ENCODE data around the gene SERAC1.

The SERAC1 gene

GRCh38 chr6:158121335-158121734 lies 46.7 kb downstream of the SERAC1 start:
- DNase-seq (ENCODE audit: low read depth): no peak

- no peak for DNase-seq (ENCODE audit: low read depth)
Observed at GRCh38 chr6:158118886-158119285, 49.2 kb downstream of the SERAC1 start.

DNA sequence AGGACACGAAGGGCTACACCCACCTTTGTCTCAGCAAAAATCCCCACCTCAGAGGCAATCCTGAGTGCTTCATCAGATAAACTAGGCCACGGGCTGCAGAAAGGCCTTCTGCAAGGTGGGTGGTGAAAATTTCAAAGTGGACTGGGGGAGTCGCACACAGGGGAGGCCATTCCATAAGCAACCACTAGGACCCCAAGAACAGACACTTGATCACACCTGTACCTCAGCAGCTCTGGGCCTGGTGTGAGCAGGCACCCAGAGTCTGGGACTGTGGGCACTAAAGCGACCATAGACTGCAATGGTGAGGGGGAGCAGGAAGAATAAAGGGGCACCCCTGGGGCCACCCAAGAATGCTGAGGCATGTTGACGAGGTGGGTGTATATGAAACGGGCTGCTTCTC lies 52.6 kb downstream of the SERAC1 start:
- no peak for DNase-seq (ENCODE audit: low read depth)

DNA sequence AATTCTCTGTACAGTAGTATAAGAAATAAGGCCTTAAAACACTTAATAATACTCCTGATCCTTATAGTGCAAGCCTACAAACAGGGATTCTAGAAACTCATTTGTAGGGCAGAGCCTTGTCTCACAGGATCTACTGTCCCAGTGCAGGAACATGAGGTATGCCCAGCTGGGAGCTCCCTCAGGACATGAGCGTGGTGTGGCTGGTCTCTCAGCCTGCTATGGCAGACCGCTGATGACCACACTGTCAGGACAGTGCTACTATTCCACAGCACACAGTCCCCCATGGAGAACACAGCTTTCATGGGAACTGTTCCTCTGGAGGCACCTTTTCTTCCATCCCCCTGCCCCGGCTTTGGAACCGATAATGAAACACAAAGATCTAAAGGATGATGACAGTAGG lies 53.0 kb downstream of the SERAC1 start:
- DNase-seq (ENCODE audit: low read depth): no peak

GRCh38 chr6:158113802-158114201 lies 54.3 kb downstream of the SERAC1 start:
- DNase-seq (ENCODE audit: low read depth): no peak

- no peak for DNase-seq (ENCODE audit: low read depth)
Observed at GRCh38 chr6:158111987-158112386, 56.1 kb downstream of the SERAC1 start.

GRCh38 chr6:158110986-158111385 lies 57.1 kb downstream of the SERAC1 start:
- DNase-seq (ENCODE audit: low read depth): no peak

DNA sequence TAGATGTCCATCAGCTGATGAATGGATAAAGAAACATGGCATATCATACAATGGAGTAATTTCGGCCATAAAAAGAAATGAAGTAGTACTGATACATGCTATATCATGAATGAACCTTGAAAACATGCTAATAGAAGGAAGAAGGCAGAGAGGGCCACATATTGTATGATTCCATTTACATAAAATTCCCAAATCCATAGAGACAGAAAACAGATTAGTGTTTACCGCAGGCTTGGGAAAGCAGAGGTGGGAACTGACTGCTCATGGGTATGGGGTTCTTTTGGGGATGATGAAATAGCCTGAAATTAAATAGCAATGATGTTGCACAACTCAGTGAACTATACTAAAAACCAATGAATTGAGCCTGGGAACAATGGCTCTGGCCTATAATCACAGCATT lies 58.3 kb downstream of the SERAC1 start:
- DNase-seq (ENCODE audit: low read depth): no peak

- DNase-seq (ENCODE audit: low read depth): no peak
Observed at GRCh38 chr6:158104696-158105095, 63.4 kb downstream of the SERAC1 start.

GRCh38 chr6:158103228-158103627 lies 64.8 kb downstream of the SERAC1 start:
- DNase-seq (ENCODE audit: low read depth): no peak

- DNase-seq (ENCODE audit: low read depth): no peak
Observed at GRCh38 chr6:158095671-158096070, 72.4 kb downstream of the SERAC1 start.

DNA sequence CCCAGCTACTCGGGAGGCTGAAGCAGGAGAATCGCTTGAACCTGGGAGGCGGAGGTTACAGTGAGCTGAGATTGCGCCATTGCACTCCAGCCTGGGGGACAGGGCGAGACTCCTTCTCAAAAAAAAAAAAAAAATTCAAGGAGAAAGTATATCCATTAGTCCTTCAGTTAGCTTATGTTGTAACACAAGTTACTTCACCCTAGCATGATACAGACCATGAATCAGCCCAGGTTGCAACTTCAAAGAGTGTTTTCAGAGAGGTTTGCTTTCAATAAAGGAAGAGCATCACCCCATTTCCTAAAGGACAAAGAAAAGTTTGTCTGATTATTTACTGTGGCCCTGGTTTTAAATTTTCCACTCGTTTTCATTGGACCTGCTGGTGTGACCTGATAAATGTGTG lies 73.0 kb downstream of the SERAC1 start:
- no peak for DNase-seq (ENCODE audit: low read depth)

GRCh38 chr6:158092806-158093205 lies 75.3 kb downstream of the SERAC1 start:
- DNase-seq (ENCODE audit: low read depth): no peak

DNA sequence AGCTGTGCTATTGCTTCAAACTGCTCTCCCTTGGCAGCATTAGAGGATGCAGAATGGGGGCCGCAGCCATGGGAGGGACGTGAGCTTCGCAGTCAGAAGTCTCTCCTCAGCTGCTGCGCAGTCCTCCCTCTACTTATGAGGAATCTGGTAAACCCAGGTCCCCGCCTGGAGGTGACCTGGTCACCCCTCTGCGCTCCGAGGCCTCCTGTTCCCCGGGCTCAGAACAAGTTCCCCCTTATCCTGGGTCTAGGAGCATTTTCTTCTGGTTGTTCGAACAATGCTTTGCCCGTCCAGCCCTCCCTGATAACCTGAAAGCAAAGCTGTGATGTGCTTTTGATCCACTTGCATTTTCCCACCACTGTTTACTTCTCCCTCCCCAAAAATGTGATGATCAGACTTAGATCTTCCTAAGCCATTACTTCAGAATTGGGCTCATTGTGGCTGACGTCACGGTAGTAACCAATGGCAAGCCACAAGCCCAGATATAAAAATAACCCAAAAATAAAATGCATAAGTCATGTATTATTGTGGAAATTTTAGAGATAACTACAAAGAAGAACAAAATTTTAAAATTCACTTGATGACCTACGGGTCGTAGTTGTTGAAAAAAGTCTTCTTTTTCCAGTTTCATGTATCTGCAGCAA lies 80.7 kb downstream of the SERAC1 start:
- no peak for DNase-seq (ENCODE audit: low read depth)

DNA sequence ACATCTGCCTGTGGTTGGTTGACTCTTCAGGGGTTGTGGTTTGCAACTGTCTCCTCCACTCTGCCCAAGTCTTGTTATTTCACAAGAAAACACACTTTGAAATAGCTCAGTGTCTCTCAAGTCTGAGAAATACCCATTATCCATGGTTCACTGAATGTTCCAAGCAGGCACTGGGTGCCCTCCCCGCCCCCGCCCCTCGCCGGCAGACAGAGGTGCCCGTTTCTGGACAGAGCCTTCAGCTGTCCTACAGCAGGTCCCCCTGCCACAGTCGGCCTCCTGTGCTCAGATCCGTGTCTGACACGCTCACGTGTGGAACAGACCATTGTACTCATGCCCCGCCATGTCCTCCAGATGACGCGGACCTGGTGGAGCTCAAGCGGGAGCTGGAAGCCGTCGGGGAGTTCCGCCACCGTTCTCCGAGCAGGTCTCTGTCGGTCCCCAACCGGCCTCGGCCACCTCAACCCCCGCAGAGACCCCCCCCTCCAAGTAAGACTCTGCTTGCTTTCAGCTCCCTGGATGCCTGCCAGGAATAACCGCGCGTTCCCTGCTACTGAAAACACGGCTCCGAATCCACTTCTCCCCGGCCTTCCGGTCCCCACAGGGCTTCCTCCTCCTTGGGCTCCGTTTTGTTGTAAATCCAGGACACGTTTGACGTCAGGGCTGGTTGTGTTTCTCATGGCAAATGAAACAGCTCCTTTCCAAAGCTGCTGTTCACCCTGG lies 81.4 kb downstream of the SERAC1 start:
- no peak for DNase-seq (ENCODE audit: low read depth)

GRCh38 chr6:158086054-158086503 lies 82.0 kb downstream of the SERAC1 start:
- DNase-seq (ENCODE audit: low read depth): no peak

DNA sequence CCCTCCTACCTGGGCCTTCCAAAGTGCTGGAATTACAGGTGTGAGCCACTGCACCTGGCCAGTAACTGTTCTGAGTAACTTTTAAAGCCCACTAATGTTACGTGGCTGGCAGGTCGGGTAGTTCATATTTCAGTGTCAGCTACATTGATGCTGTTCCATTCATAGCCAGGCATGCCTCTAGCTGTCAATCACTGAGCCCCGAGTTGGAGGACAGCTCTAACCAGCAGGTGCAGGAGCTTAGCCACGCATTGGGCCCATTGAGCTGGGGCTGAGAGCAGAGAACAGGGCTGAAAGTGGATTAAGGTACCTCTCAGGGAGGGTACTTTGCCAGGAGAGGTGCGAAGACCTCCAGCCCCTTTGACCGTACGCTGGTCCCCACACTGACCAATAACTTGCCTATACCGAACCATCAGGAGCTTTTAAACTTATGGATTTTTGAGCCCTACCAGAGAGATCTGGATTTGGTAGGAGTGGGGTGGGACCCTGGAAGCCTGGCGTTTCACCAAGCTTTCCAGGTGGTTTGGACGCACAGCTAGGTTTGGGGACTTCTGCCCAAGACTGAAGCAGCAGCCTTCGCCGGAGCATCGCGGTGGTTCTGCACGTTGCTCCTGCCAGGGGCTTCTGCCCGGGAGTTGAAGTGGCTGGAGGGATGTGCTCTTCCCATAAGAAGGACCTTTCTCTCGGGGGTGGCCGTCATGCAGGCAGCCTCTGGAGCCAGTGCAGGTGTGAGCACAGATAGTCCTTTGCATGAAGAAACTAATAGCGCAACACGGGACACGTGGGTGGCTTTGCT lies 82.6 kb downstream of the SERAC1 start:
- no peak for DNase-seq (ENCODE audit: low read depth)

- DNase-seq (ENCODE audit: low read depth): peak; percentile 41
Observed at GRCh38 chr6:158083455-158084325, 84.4 kb downstream of the SERAC1 start.

- DNase-seq (ENCODE audit: low read depth): no peak
Observed at GRCh38 chr6:158081657-158081935, 86.5 kb downstream of the SERAC1 start.

DNA sequence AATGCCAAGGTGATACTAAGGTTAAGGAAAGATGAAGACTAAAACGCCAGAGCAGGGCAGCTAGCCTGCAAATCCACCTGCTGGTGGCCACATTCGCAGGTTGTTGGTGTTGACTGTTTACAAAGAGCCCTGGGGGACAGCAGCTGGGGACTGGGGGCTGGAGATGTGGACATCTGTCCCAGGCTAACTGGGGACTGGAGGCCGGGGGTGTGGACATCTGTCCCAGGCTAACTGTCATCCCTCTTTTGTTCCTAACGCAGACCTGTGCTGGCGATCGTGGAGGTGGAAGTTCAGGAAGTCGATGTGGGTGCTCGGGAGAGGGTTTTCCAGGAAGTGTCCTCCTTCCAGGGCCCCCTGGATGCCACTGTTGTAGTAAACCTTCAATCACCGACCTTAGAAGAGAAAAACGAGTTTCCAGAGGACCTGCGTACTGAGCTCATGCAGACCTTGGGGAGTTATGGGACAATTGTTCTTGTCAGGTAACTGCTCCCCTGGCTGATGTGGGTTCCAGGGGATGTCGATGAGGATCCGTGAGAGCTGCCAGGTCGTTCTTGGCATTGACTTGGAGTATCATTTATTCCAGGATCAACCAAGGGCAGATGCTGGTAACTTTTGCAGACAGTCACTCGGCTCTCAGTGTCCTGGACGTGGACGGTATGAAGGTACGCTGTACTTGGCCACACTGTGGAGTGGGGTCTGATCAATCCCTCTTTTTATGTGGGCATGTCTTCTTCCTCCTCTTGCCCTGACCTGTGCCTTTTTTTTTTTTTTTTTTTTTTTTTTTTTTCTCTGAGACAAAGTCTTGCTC lies 87.0 kb downstream of the SERAC1 start:
- DNase-seq (ENCODE audit: low read depth): no peak

- DNase-seq (ENCODE audit: low read depth): no peak
Observed at GRCh38 chr6:158078320-158078719, 89.7 kb downstream of the SERAC1 start.
